ENCODE measurements around the gene MT1E.

Gene MT1E

DNA sequence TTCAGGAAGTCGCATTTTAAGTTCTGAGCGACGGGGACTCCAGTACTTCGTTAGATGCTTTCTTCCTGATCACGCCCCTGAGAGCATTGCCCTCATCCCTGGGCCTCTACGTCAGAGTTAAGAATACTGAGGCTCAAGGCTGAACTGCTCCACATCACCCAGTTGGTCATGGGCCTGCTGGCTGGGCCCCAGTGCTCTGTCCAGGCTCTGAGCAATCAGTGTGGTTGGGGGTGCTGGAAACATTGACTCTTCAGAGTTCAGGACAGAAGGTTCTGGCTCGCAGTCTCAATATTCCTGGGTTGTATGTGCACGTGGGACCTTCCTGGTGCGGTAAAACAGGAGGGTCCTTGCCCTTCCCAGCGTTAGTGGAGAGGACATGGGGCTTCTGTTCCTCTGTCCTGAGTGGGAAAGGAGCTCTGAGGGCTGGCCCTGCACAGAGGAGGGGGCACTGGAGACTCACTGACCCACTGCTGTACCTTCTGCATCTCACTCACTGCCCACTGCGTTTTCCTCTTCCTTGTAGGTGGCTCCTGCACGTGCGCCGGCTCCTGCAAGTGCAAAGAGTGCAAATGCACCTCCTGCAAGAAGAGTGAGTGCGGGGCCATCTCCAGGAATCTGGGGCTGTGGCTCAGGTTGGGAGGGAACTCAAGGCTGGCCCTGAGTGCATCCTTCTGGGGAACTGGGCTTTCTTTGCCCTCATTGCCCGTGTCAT, 518 bp downstream of the MT1E start:
- H3K4me2 ChIP-seq (ENCODE audit: low read depth, low read length): no peak overlapping the region

DNA sequence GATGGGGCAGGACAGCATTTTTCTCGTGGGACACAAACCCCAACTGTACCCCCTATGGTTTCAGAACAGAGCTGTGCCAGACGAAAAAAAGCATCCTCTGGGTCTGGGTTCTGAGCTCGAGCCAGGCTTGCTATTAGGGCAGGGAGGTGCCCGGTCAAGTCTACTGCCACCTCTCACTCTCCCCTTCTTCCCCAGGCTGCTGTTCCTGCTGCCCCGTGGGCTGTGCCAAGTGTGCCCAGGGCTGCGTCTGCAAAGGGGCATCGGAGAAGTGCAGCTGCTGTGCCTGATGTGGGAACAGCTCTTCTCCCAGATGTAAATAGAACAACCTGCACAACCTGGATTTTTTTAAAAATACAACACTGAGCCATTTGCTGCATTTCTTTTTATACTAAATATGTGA, 1.1 kb downstream of the MT1E start:
- TF ChIP-seq EZH2phosphoT487 (IDR thresholded peaks at IDR 0.05; ENCODE audit: low read length) (no peak), EZH2 (optimal IDR thresholded peaks at IDR 0.05; ENCODE audit: low read depth, low read length) (no peak)
- TF ChIP-seq, protein P1, sequence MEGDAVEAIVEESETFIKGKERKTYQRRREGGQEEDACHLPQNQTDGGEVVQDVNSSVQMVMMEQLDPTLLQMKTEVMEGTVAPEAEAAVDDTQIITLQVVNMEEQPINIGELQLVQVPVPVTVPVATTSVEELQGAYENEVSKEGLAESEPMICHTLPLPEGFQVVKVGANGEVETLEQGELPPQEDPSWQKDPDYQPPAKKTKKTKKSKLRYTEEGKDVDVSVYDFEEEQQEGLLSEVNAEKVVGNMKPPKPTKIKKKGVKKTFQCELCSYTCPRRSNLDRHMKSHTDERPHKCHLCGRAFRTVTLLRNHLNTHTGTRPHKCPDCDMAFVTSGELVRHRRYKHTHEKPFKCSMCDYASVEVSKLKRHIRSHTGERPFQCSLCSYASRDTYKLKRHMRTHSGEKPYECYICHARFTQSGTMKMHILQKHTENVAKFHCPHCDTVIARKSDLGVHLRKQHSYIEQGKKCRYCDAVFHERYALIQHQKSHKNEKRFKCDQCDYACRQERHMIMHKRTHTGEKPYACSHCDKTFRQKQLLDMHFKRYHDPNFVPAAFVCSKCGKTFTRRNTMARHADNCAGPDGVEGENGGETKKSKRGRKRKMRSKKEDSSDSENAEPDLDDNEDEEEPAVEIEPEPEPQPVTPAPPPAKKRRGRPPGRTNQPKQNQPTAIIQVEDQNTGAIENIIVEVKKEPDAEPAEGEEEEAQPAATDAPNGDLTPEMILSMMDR (IDR thresholded peaks at IDR 0.05; ENCODE audit: low read length): no peak
- Histone ChIP-seq H3K9me3 (replicated peaks; ENCODE audit: insufficient read depth, low read length) (no peaks in the 10 kb centered on the region), H3K4me2 (ENCODE audit: low read depth, low read length) (no peak overlapping the region), H3K27ac (ENCODE audit: low read length) (no peak overlapping the region), H4K20me1 (ENCODE audit: insufficient read depth, low read length) (no peaks in the 10 kb centered on the region), H3K9me2 (replicated peaks; ENCODE audit: insufficient read depth, low read length) (no peaks in the 10 kb centered on the region), H3K79me2 (ENCODE audit: low read length) (no peaks in the 10 kb centered on the region), H2AFZ (ENCODE audit: low read length) (no peak overlapping the region), H3F3A (ENCODE audit: insufficient read depth, low read length) (no peaks in the 10 kb centered on the region), H3K9ac (ENCODE audit: low read length) (no peak overlapping the region), H3K4me3 (ENCODE audit: low read length) (no peak overlapping the region), H3K4me1 (ENCODE audit: low read length) (no peaks in the 10 kb centered on the region), H3K36me3 (replicated peaks; ENCODE audit: insufficient read depth, low read length) (no peaks in the 10 kb centered on the region), H3K27me3 (replicated peaks; ENCODE audit: insufficient read depth, low read length) (peaks cover 40% of the 10 kb centered on the region)
- no peak for DNase-seq

More for the DNA sequence above, 518 bp downstream of the MT1E start:
- no peaks in the 10 kb centered on the region for H3K4me1 ChIP-seq (ENCODE audit: low read length)
- H3F3A ChIP-seq (ENCODE audit: insufficient read depth, low read length): no peaks in the 10 kb centered on the region
- H3K9me2 ChIP-seq (replicated peaks; ENCODE audit: insufficient read depth, low read length): no peaks in the 10 kb centered on the region
- no peak overlapping the region for H3K9ac ChIP-seq (ENCODE audit: low read length)
- H3K4me3 ChIP-seq (ENCODE audit: low read length): no peak overlapping the region
- H3K9me3 ChIP-seq (replicated peaks; ENCODE audit: insufficient read depth, low read length): no peaks in the 10 kb centered on the region
- no peaks in the 10 kb centered on the region for H3K36me3 ChIP-seq (replicated peaks; ENCODE audit: insufficient read depth, low read length)
- no peak overlapping the region for H2AFZ ChIP-seq (ENCODE audit: low read length)
- peaks cover 34% of the 10 kb centered on the region for H3K27me3 ChIP-seq (replicated peaks; ENCODE audit: insufficient read depth, low read length)
- no peak for TF ChIP-seq EZH2 (optimal IDR thresholded peaks at IDR 0.05; ENCODE audit: low read depth, low read length)
- no peak for TF ChIP-seq EZH2phosphoT487 (IDR thresholded peaks at IDR 0.05; ENCODE audit: low read length)
- TF ChIP-seq, protein P1 (IDR thresholded peaks at IDR 0.05; ENCODE audit: low read length): no peak
- no peaks in the 10 kb centered on the region for H4K20me1 ChIP-seq (ENCODE audit: insufficient read depth, low read length)
- no peak for DNase-seq
- no peak overlapping the region for H3K27ac ChIP-seq (ENCODE audit: low read length)
- H3K79me2 ChIP-seq (ENCODE audit: low read length): no peaks in the 10 kb centered on the region

DNA sequence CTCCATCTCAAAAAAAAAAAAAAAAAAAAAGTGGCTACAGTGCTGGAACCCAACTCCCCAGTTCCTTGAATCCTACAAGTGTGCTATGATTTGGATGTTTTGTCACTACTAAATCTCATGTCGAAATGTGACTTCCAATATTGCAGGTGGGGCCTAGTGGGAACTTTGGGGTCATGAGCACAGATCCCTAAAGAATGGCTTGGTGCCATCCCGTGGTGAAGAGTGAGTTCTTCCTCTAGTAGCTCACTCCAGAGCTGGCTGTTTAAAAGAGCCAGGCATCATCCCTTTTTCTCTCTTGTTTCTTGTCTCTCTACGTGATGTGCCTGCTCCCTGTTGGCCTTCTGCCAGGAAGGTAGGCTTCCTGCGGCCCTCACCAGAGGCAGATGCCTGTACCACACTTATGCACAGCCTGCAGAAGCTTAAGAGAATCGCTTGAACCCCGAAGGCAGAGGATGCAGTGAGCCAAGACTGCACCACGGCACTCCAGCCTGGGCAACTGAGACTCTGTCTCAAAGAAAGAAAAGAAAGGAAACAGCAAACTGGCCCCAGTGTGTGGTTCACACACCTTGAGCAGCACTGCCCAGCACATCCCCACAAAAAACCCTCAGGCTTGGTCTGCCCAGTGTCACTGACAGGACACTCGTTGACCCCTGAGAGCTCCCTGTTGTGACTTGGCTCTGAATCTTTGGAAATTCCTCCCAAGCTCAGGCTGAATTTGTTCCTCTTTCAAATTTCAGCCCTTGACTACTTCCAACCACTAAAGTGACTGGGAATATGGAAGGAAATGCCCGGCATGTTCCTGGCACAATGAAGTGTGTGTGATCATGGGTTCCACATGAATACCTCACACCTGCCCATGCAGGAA, 3.1 kb downstream of the MT1E start:
- Histone ChIP-seq H3K9me2 (replicated peaks; ENCODE audit: insufficient read depth, low read length) (no peaks in the 10 kb centered on the region), H3K27me3 (replicated peaks; ENCODE audit: insufficient read depth, low read length) (peaks cover 60% of the 10 kb centered on the region), H3K9ac (ENCODE audit: low read length) (no peak overlapping the region), H3K4me3 (ENCODE audit: low read length) (no peak overlapping the region), H3K4me1 (ENCODE audit: low read length) (no peaks in the 10 kb centered on the region), H3K4me2 (ENCODE audit: low read depth, low read length) (no peak overlapping the region), H2AFZ (ENCODE audit: low read length) (no peak overlapping the region), H3K9me3 (replicated peaks; ENCODE audit: insufficient read depth, low read length) (no peaks in the 10 kb centered on the region), H3K27ac (ENCODE audit: low read length) (no peak overlapping the region), H4K20me1 (ENCODE audit: insufficient read depth, low read length) (no peaks in the 10 kb centered on the region), H3F3A (ENCODE audit: insufficient read depth, low read length) (no peaks in the 10 kb centered on the region), H3K36me3 (replicated peaks; ENCODE audit: insufficient read depth, low read length) (no peaks in the 10 kb centered on the region), H3K79me2 (ENCODE audit: low read length) (no peaks in the 10 kb centered on the region)
- DNase-seq: no peak
- no peak for TF ChIP-seq EZH2phosphoT487 (IDR thresholded peaks at IDR 0.05; ENCODE audit: low read length)
- no peak for TF ChIP-seq EZH2 (optimal IDR thresholded peaks at IDR 0.05; ENCODE audit: low read depth, low read length)
- TF ChIP-seq, protein P1 (IDR thresholded peaks at IDR 0.05; ENCODE audit: low read length): no peak
